Measurements from ENCODE around the gene JAG2. TPM values are rescaled to one million over a fixed set of nuclear protein-coding genes. Genes with fewer than 3 reads are reported as not detected.

The JAG2 gene
- total RNA-seq, 4 donors from 2014 or later, result 5.4 to 29.9 (median 6.6) TPM

DNA sequence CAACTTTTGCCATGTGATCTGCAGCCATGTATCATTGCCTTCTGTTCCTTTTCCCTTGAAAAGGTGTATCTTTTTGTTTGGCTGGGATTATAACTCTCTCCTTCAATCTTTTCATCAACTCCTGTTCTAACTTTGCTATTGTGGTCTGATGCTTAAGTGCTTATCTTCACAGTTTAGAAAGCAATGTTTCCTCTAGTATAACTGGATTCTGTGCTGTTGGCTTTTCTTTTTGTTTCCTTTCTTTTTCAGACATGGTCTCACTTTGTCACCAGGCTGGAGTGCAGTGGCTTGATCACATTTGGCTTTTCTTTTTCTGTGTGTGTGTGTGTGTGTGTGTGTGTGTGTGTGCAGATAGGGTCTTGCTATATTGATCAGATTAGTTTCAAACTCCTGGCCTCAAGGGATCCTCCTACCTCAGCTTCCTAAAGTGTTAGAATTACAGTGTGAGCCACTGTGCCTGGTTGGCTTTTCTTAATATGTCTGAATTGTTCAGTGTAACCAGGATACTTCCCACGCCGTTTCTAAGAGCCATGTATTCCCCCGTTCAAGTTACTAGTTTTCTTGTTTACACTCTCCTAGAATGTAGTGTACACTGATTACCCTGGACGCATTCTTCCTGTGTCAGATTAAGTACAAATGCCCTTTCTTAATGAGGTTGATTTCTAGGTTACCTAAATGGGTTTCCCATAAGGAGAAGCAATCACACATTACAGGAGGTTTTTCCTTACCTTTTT lies 35.5 kb downstream of the JAG2 start:
- intact Hi-C loops (cut with DNase I; ENCODE audit: low total_unique reads) (no loop called here), in situ Hi-C loops (cut with MboI; ENCODE audit: low pct_ligation_motif_present in 1 of 4, low pct_unique_long_range_greater_than_20kb in 1 of 4, low sequenced_read_pairs in 3 of 4) (no loop called here)
- H3K27me3 ChIP-seq, result no peaks in the 10 kb centered on the region
- H3K27ac ChIP-seq, result no peak overlapping the region
- H3K9me3 ChIP-seq, result peaks cover 6 to 7% of the 10 kb centered on the region in 2 donors
- DNase-seq, result no peak
- H3K36me3 ChIP-seq, result no peaks in the 10 kb centered on the region
- no peak for TF ChIP-seq POLR2AphosphoS5 (IDR thresholded peaks at IDR 0.05)
- TF ChIP-seq, protein P1, sequence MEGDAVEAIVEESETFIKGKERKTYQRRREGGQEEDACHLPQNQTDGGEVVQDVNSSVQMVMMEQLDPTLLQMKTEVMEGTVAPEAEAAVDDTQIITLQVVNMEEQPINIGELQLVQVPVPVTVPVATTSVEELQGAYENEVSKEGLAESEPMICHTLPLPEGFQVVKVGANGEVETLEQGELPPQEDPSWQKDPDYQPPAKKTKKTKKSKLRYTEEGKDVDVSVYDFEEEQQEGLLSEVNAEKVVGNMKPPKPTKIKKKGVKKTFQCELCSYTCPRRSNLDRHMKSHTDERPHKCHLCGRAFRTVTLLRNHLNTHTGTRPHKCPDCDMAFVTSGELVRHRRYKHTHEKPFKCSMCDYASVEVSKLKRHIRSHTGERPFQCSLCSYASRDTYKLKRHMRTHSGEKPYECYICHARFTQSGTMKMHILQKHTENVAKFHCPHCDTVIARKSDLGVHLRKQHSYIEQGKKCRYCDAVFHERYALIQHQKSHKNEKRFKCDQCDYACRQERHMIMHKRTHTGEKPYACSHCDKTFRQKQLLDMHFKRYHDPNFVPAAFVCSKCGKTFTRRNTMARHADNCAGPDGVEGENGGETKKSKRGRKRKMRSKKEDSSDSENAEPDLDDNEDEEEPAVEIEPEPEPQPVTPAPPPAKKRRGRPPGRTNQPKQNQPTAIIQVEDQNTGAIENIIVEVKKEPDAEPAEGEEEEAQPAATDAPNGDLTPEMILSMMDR (IDR thresholded peaks at IDR 0.05), result no peak
- TF ChIP-seq POLR2A (IDR thresholded peaks at IDR 0.05), result no peak
- TF ChIP-seq EP300 (IDR thresholded peaks at IDR 0.05; ENCODE audit: low read depth), result no peak
- H3K4me3 ChIP-seq, result no peak overlapping the region
- WGBS, 2 donors (ENCODE audit: low coverage in 1 of 2), result 37 to 68% methylated on average over 4 of the region's 4 CpGs
- H3K4me1 ChIP-seq, result no peaks in the 10 kb centered on the region

DNA sequence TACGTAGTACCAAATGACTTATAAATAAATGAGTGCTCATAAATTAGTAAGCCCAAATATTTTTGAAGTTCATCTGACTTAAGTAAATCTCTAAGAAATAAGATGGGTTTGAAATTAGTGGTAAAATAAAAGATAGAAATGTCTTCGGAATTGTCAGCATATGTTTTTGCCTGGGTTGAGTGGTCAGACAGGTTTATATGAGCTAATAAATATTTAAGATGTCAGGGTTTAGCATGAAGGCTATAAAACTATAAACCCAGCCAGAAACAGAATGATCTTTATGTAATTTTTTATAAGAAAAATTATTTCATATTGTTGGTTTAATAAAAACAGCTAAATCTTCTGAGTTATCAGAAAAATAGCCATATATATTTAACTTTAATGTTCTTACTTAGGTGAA lies 37.3 kb downstream of the JAG2 start:
- no peaks in the 10 kb centered on the region for H3K36me3 ChIP-seq
- peaks cover 6 to 7% of the 10 kb centered on the region in 2 donors for H3K9me3 ChIP-seq
- no peak for TF ChIP-seq EP300 (IDR thresholded peaks at IDR 0.05; ENCODE audit: low read depth)
- TF ChIP-seq, protein P1 (IDR thresholded peaks at IDR 0.05), result no peak
- TF ChIP-seq POLR2AphosphoS5 (IDR thresholded peaks at IDR 0.05), result no peak
- no peak for TF ChIP-seq POLR2A (IDR thresholded peaks at IDR 0.05)
- intact Hi-C loops (cut with DNase I; ENCODE audit: low total_unique reads), result no loop called here
- in situ Hi-C loops (cut with MboI; ENCODE audit: low pct_ligation_motif_present in 1 of 4, low pct_unique_long_range_greater_than_20kb in 1 of 4, low sequenced_read_pairs in 3 of 4), result no loop called here
- no peak for DNase-seq
- no peaks in the 10 kb centered on the region for H3K4me1 ChIP-seq
- no peaks in the 10 kb centered on the region for H3K27me3 ChIP-seq
- no peak overlapping the region for H3K4me3 ChIP-seq
- 73 to 74% methylated on average over 2 of the region's 2 CpGs for WGBS, 2 donors (ENCODE audit: low coverage in 1 of 2)
- no peak overlapping the region for H3K27ac ChIP-seq

DNA sequence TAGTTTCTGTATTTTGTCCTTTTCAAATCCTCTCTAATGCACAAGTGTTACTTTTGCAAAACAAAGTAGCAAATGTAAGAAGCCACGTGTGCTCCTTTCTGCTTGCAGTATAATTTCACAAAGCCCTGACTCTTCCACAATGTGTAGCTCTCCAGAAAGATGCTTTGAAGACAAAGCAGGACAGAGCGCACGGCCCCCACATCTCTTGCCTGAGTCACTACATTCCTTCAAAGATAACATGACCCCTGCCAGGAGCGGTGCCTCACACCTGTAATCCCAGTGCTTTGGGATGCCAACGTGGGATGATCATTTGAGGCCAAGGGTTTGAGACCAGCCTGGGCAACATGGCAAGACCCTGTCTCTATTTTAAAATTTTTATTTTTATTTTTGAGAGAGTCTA lies 40.5 kb downstream of the JAG2 start:
- no peak overlapping the region for H3K27ac ChIP-seq
- 67 to 72% methylated on average over 1 to 5 of the region's 5 CpGs for WGBS, 2 donors (ENCODE audit: low coverage in 1 of 2)
- H3K4me3 ChIP-seq, result no peak overlapping the region
- in situ Hi-C loops (cut with MboI; ENCODE audit: low pct_ligation_motif_present in 1 of 4, low pct_unique_long_range_greater_than_20kb in 1 of 4, low sequenced_read_pairs in 3 of 4), result no loop called here
- no peaks in the 10 kb centered on the region for H3K27me3 ChIP-seq
- H3K9me3 ChIP-seq, result peaks cover 6 to 7% of the 10 kb centered on the region in 2 donors
- intact Hi-C loops (cut with DNase I; ENCODE audit: low total_unique reads), result no loop called here
- no peak for TF ChIP-seq POLR2AphosphoS5 (IDR thresholded peaks at IDR 0.05)
- no peak for TF ChIP-seq POLR2A (IDR thresholded peaks at IDR 0.05)
- TF ChIP-seq, protein P1 (IDR thresholded peaks at IDR 0.05), result no peak
- no peak for TF ChIP-seq EP300 (IDR thresholded peaks at IDR 0.05; ENCODE audit: low read depth)
- H3K36me3 ChIP-seq, result no peaks in the 10 kb centered on the region
- H3K4me1 ChIP-seq, result peaks cover 0 to 5% (median 0%) of the 10 kb centered on the region in 4 donors
- DNase-seq, result no peak

DNA sequence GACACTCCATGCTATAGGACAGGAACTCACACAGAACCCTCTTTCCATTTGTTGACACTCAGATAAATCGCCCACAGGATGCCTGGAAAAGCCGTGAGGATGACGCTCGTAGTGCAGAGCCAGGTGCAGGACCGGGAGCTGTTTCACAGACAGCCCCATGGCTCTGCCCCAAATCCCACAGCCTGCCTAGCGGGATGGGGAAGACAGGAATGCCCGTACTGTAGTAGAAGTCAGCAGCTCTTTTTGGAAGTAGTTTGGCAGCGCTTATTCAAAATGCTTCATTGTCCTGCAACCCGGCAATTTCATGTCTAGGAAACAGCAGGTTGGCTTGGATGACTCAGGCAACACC lies 41.6 kb downstream of the JAG2 start:
- WGBS, 2 donors (ENCODE audit: low coverage in 1 of 2), result 62 to 73% methylated on average over 2 to 9 of the region's 9 CpGs
- peaks cover 0 to 5% (median 0%) of the 10 kb centered on the region in 4 donors for H3K4me1 ChIP-seq
- TF ChIP-seq EP300 (IDR thresholded peaks at IDR 0.05; ENCODE audit: low read depth) (no peak), POLR2A (IDR thresholded peaks at IDR 0.05) (no peak), POLR2AphosphoS5 (IDR thresholded peaks at IDR 0.05) (no peak)
- TF ChIP-seq, protein P1 (IDR thresholded peaks at IDR 0.05), result no peak
- H3K4me3 ChIP-seq, result no peak overlapping the region
- no peak for DNase-seq
- H3K9me3 ChIP-seq, result peaks cover 6 to 9% of the 10 kb centered on the region in 2 donors
- H3K27ac ChIP-seq, result no peak overlapping the region
- H3K36me3 ChIP-seq, result no peaks in the 10 kb centered on the region
- no peaks in the 10 kb centered on the region for H3K27me3 ChIP-seq
- intact Hi-C loops (cut with DNase I; ENCODE audit: low total_unique reads) (no loop called here), in situ Hi-C loops (cut with MboI; ENCODE audit: low pct_ligation_motif_present in 1 of 4, low pct_unique_long_range_greater_than_20kb in 1 of 4, low sequenced_read_pairs in 3 of 4) (no loop called here)
